H1 (cell line): ENCODE results near the gene ZNF175. TPM values are rescaled to one million over a fixed set of nuclear protein-coding genes. Genes with fewer than 3 reads are reported as not detected.

Experiments
- SAP30 ChIP-seq: fragments of 300-600 bp; sonication (generic); IDR thresholded peaks from 2 replicates; pipeline ENCODE4 v1.7.1; 2012; ENCODE audit warnings: low read length, moderate library complexity, mild to moderate bottlenecking, inconsistent platforms; ENCODE audit not compliant: insufficient read depth, insufficient replicate concordance
- polyA plus RNA-seq, 7 experiments: library from polyadenylated mRNA; depleted of rRNA in 3 of 7; stranded (reverse) in 5 of 7; unstranded in 2 of 7; fragments of >200 nt in 5 of 7; fragments of 200-250 nt in 2 of 7; gene quantifications; 1 replicate in 5 of 7; 2 replicates in 1 of 7; 4 replicates in 1 of 7; pipeline versions ENCODE4 v1.2.1 to v1.2.3, GENCODE V29; 2011 to 2013; ENCODE audit warnings: missing spikeins in 2 of 7, mixed read lengths in 2 of 7
- total RNA-seq: library from RNA; stranded (reverse); fragmentation: NEBNext Ultra II Directional; extraction: Animal tissue kit (Norgen Biotek cat#: 25700); gene quantifications from 2 replicates; pipeline ENCODE4 v1.2.1, GENCODE V29; 2021

ZNF175 gene
- total and polyA plus RNA-seq, 2 of the 8 experiments (the other 6 are each of a cell fraction or from before 2014, with no cell fraction given) = 1.7 to 11.1 TPM

DNA sequence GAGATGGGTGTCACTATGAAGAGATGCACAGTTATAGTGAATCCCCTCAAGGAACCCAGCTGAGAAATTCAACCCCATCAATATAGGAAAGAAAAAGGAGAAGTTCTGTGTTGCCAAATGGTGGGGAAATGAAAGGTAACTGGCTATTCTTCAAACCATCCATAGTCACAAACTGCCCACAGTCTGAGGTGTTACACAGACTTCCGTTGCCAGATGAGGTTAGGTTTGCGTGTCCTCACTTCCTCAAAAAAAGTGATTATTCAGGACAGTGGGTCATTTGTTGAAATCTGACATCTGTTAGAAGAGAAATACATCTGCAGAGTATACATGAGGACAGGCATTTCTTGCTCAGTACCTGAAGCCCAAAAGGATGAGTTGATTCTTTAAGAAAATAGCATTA is 50.1 kb downstream of the ZNF175 start (continued):
- TF ChIP-seq SAP30 = no peak
